Activated T-helper 1 cell treated with anti-CD3 and anti-CD28 coated beads, Interleukin-12 subunit alpha, Interleukin-12 subunit beta, Interleukin-2, Interleukin-4 antibody, amounts not matched to agents 30 ng/mL and 10 ng/mL and 1 ng/mL, durations not matched to agents 14 hours and 24 hours and 36 hours (primary cell): ENCODE measurements around the gene SUCLG1. TPM values are rescaled to one million over a fixed set of nuclear protein-coding genes. Genes with fewer than 3 reads are reported as not detected.
"Not testable (repeated sequence)": the region's sequence is repeated elsewhere in the genome, so short reads cannot be mapped to it uniquely, and the experiment has no call there.

Experiments
- DNase-seq: peaks from one replicate; pipeline ENCODE4 v3.0.0; 2021; ENCODE audit warnings: low spot score
- H3K27ac Mint-ChIP-seq: one replicate; pipeline ENCODE4 v1.8.0; 2021; ENCODE audit warnings: mild to moderate bottlenecking, mixed read lengths
- H3K27me3 Mint-ChIP-seq: one replicate; pipeline ENCODE4 v1.8.0; 2022; ENCODE audit warnings: mild to moderate bottlenecking, moderate library complexity, mixed read lengths; ENCODE audit not compliant: insufficient read depth
- H3K36me3 Mint-ChIP-seq: one replicate; pipeline ENCODE4 v1.8.0; 2021; ENCODE audit warnings: low read depth, mixed read lengths
- H3K4me1 Mint-ChIP-seq: one replicate; pipeline ENCODE4 v1.8.0; 2021; ENCODE audit warnings: low read depth, mixed read lengths
- H3K4me3 Mint-ChIP-seq: one replicate; pipeline ENCODE4 v1.8.0; 2021; ENCODE audit warnings: mild to moderate bottlenecking, moderate library complexity, mixed read lengths
- H3K9me3 Mint-ChIP-seq: one replicate; pipeline ENCODE4 v1.8.0; 2021; ENCODE audit warnings: mixed read lengths
- intact Hi-C: fragments of 100-400 bp; cut with micrococcal nuclease; formaldehyde crosslinking; loops from one replicate; pipeline ENCODE4 v1.15.1; 2024
- total RNA-seq: library from RNA; stranded (reverse); gene quantifications from 2 replicates; pipeline ENCODE4 v1.2.3, GENCODE V29; 2022

SUCLG1 gene
- total RNA-seq, 1 donor from 2014 or later, result 66.6 TPM

- Mint-ChIP-seq H3K9me3 (no peaks in the 10 kb centered on the region), H3K27me3 (no peaks in the 10 kb centered on the region), H3K4me1 (peaks cover 16% of the 10 kb centered on the region), H3K36me3 (no peaks in the 10 kb centered on the region), H3K27ac (no peak overlapping the region), H3K4me3 (no peak overlapping the region)
- DNase-seq, result no peak
- intact Hi-C loops, result no loop called here
Observed at GRCh38 chr2:84483320-84483719, 24.2 kb upstream of the SUCLG1 start.

GRCh38 chr2:84482603-84483002, 23.5 kb upstream of the SUCLG1 start:
- no peaks in the 10 kb centered on the region for H3K27me3 Mint-ChIP-seq
- peaks cover 16% of the 10 kb centered on the region for H3K4me1 Mint-ChIP-seq
- DNase-seq, result no peak
- H3K36me3 Mint-ChIP-seq, result no peaks in the 10 kb centered on the region
- H3K9me3 Mint-ChIP-seq, result peaks cover under 1% of the 10 kb centered on the region
- intact Hi-C loops, result no loop called here
- H3K27ac Mint-ChIP-seq, result no peak overlapping the region
- H3K4me3 Mint-ChIP-seq, result no peak overlapping the region

DNA sequence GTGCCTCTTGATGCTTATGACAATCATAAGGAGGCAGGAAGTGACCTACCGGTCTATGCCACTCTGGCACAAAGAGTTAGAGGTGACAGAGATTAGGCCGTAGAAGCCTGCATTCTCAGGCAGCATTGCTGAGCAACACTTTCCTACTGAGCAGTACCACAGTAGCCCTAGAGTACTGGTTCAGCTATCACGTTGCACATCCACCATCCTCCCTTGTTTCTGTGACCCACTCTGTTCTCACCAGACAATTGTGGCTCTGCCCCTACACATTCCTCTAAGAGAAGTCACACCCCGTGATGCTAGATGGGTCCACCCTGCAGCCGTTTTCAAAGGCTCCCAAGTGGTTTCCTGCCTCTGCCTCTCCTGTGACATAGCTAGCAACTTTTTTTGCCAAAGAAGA, 22.6 kb upstream of the SUCLG1 start:
- intact Hi-C loops, result no loop called here
- H3K4me3 Mint-ChIP-seq, result no peak overlapping the region
- peak; percentile 1 for DNase-seq
- no peaks in the 10 kb centered on the region for H3K36me3 Mint-ChIP-seq
- H3K27ac Mint-ChIP-seq, result no peak overlapping the region
- H3K9me3 Mint-ChIP-seq, result peaks cover 10% of the 10 kb centered on the region
- H3K4me1 Mint-ChIP-seq, result peaks cover 16% of the 10 kb centered on the region
- H3K27me3 Mint-ChIP-seq, result no peaks in the 10 kb centered on the region

- Mint-ChIP-seq H3K4me3 (no peak overlapping the region), H3K4me1 (peaks cover 16% of the 10 kb centered on the region), H3K36me3 (no peaks in the 10 kb centered on the region), H3K9me3 (peaks cover 12% of the 10 kb centered on the region), H3K27me3 (peaks cover 9% of the 10 kb centered on the region), H3K27ac (no peak overlapping the region)
- DNase-seq, result no peak
- intact Hi-C loops, result no loop called here
Observed at GRCh38 chr2:84478867-84479266, 19.8 kb upstream of the SUCLG1 start.

- Mint-ChIP-seq H3K27ac (no peak overlapping the region), H3K9me3 (peaks cover 12% of the 10 kb centered on the region), H3K4me1 (peaks cover 16% of the 10 kb centered on the region), H3K4me3 (no peak overlapping the region), H3K27me3 (peaks cover 9% of the 10 kb centered on the region), H3K36me3 (no peaks in the 10 kb centered on the region)
- no peak for DNase-seq
- intact Hi-C loops, result no loop called here
Observed at GRCh38 chr2:84477886-84478285, 18.8 kb upstream of the SUCLG1 start.

DNA sequence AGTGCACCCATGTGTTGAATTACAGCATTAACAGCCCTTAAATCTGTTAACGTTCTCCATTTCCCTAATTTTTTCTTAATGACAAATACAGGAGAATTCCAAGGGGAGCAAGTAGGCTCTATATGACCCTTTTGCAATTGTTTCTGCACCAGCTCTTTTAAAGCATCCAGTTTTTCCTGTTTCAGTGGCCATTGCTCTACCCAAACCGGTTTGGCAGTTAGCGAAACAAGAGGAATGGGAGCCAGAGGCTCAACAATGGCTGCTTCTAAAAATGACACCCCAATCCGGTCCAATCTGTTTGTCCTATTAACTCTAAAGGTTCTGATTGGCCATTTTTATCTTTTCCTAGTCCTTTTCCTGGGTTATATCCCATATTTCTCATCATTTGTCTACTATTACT, 15.1 kb upstream of the SUCLG1 start:
- intact Hi-C loops, result no loop called here
- H3K4me1 Mint-ChIP-seq, result no peaks in the 10 kb centered on the region
- peaks cover 15% of the 10 kb centered on the region for H3K9me3 Mint-ChIP-seq
- H3K27me3 Mint-ChIP-seq, result peaks cover 11% of the 10 kb centered on the region
- H3K27ac Mint-ChIP-seq, result no peak overlapping the region
- no peak overlapping the region for H3K4me3 Mint-ChIP-seq
- no peaks in the 10 kb centered on the region for H3K36me3 Mint-ChIP-seq
- no peak for DNase-seq

GRCh38 chr2:84472856-84473565, 13.9 kb upstream of the SUCLG1 start:
- no peak for DNase-seq
- intact Hi-C loops, result no loop called here
- peaks cover 18% of the 10 kb centered on the region for H3K9me3 Mint-ChIP-seq
- H3K36me3 Mint-ChIP-seq, result no peaks in the 10 kb centered on the region
- H3K27me3 Mint-ChIP-seq, result peaks cover 11% of the 10 kb centered on the region
- no peak overlapping the region for H3K4me3 Mint-ChIP-seq
- no peaks in the 10 kb centered on the region for H3K4me1 Mint-ChIP-seq
- H3K27ac Mint-ChIP-seq, result no peak overlapping the region

- H3K27ac Mint-ChIP-seq, intact Hi-C loops, H3K36me3 Mint-ChIP-seq, H3K4me3 Mint-ChIP-seq, H3K4me1 Mint-ChIP-seq, DNase-seq: not testable (repeated sequence)
- Mint-ChIP-seq H3K9me3 (peaks cover 15% of the 10 kb centered on the region), H3K27me3 (peaks cover 11% of the 10 kb centered on the region)
Observed at GRCh38 chr2:84472423-84472822, 13.3 kb upstream of the SUCLG1 start.

GRCh38 chr2:84467389-84467788, 8.3 kb upstream of the SUCLG1 start:
- H3K27me3 Mint-ChIP-seq, result peaks cover 2% of the 10 kb centered on the region
- no peak for DNase-seq
- intact Hi-C loops, result no loop called here
- H3K4me1 Mint-ChIP-seq, result no peaks in the 10 kb centered on the region
- no peaks in the 10 kb centered on the region for H3K36me3 Mint-ChIP-seq
- H3K9me3 Mint-ChIP-seq, result peaks cover 18% of the 10 kb centered on the region
- no peak overlapping the region for H3K27ac Mint-ChIP-seq
- no peak overlapping the region for H3K4me3 Mint-ChIP-seq

GRCh38 chr2:84461310-84461709, 2.2 kb upstream of the SUCLG1 start:
- Mint-ChIP-seq H3K27ac (no peak overlapping the region), H3K4me1 (peaks cover 40% of the 10 kb centered on the region)
- intact Hi-C loops, result no loop called here

DNA sequence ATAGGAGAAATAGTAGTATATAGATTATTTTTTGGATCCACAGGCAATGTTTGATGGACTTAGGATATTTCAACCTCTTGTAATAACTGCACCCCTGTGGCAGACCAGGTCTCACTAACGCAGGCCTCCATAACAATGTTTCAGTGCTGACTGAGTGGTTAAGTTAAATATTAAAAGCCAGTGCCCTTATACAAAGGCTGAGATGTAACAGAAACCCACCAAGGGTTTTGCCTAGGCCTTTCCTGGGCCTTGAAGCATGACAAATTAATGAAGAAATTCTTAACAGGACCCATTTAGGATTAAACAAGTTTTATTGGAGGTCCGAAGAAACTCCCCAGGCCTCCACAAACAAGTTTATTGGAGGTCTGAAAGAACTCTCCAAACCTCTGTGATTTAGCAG, 1.6 kb upstream of the SUCLG1 start:
- no peak for DNase-seq
- peaks cover 4% of the 10 kb centered on the region for H3K36me3 Mint-ChIP-seq
- H3K27me3 Mint-ChIP-seq, result no peaks in the 10 kb centered on the region
- peaks cover 4% of the 10 kb centered on the region for H3K9me3 Mint-ChIP-seq
- H3K4me1 Mint-ChIP-seq, result peaks cover 46% of the 10 kb centered on the region
- no peak overlapping the region for H3K4me3 Mint-ChIP-seq
- intact Hi-C loops, result no loop called here
- H3K27ac Mint-ChIP-seq, result no peak overlapping the region

More at GRCh38 chr2:84461310-84461709, 2.2 kb upstream of the SUCLG1 start:
- Mint-ChIP-seq H3K27me3 (no peaks in the 10 kb centered on the region), H3K36me3 (no peaks in the 10 kb centered on the region), H3K9me3 (peaks cover 4% of the 10 kb centered on the region), H3K4me3 (peak overlapping the region; percentile 63)
- DNase-seq, result no peak

GRCh38 chr2:84459944-84460429, 907 bp upstream of the SUCLG1 start:
- peaks cover 4% of the 10 kb centered on the region for H3K36me3 Mint-ChIP-seq
- H3K27me3 Mint-ChIP-seq, result no peaks in the 10 kb centered on the region
- H3K27ac Mint-ChIP-seq, result no peak overlapping the region
- H3K4me3 Mint-ChIP-seq, result peak overlapping the region; percentile 94
- H3K9me3 Mint-ChIP-seq, result peaks cover 3% of the 10 kb centered on the region
- intact Hi-C loops, result loop anchor here (1.0 kb wide), 4 partner anchors 56 to 511 kb away; partner anchors contain the start of genes DNAH6, KCMF1 and TRABD2A
- DNase-seq, result no peak
- H3K4me1 Mint-ChIP-seq, result peaks cover 46% of the 10 kb centered on the region

DNA sequence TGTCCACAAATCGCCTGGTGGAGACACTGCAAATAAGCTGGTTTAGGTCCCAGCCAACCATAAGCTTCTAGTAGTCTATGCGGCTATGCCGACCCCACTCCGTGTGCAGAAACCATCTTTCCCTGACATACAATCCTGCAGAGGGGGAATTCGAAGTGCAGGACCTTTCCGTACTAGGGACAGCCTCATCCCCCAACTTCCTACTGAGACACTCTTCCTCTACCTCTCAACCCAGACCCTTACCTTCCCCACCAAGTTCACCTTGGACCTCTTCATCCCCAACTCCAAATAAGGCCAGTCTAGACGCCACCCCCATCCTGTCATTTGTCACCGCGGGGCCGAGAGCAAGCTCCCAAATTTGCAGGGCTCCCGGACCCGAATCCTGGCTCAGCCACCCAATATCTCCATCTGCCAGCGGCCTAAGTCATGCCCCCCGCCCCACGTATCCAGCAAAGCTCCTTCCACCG, 496 bp downstream of the SUCLG1 start:
- Mint-ChIP-seq H3K27me3 (no peaks in the 10 kb centered on the region), H3K9me3 (no peaks in the 10 kb centered on the region), H3K4me3 (peak overlapping the region; percentile 94), H3K4me1 (peaks cover 54% of the 10 kb centered on the region), H3K36me3 (peaks cover 4% of the 10 kb centered on the region), H3K27ac (peak overlapping the region; percentile 97)
- intact Hi-C loops, result loop anchor here (1.0 kb wide), 4 partner anchors 58 to 513 kb away; partner anchors contain the start of genes DNAH6, KCMF1 and TRABD2A
- peak; percentile 11 for DNase-seq
